GM18502 (cell line): ENCODE measurements around the gene PLXNB3.
"Not testable (repeated sequence)": the region's sequence is repeated elsewhere in the genome, so short reads cannot be mapped to it uniquely, and the experiment has no call there.

Source experiments
- ATAC-seq: cut with Tn5 transposase; IDR thresholded peaks from one replicate; pipeline ENCODE4 v1.9.1; 2021; ENCODE audit warnings: mild to moderate bottlenecking; ENCODE audit not compliant: unreplicated experiment, poor library complexity

Gene PLXNB3

GRCh38 chrX:153806999-153807575, 43.0 kb downstream of the PLXNB3 start:
- ATAC-seq = no peak

GRCh38 chrX:153807976-153808375, 43.9 kb downstream of the PLXNB3 start:
- ATAC-seq = no peak

- no peak for ATAC-seq
These were observed 48.2 kb downstream of the PLXNB3 start for GRCh38 chrX:153812220-153812619.

DNA sequence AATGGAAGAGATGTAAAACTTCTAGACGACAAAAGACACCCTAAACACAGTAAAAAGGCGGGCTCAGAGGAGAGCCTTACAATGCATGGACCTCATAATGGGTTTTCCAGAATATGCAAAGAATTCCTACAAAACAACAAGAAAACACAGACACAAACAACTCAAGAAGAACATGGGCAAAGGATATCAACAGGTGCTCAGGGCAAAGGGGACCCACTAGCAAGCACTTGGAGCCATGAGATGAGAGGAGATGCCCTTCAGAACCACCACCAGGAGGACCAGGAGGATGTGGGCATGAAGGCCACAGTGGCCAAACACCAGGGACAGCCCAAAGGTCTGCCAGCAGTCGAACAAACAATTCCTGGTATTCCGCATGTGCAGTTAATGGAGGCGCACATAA, 49.1 kb downstream of the PLXNB3 start:
- no peak for ATAC-seq

DNA sequence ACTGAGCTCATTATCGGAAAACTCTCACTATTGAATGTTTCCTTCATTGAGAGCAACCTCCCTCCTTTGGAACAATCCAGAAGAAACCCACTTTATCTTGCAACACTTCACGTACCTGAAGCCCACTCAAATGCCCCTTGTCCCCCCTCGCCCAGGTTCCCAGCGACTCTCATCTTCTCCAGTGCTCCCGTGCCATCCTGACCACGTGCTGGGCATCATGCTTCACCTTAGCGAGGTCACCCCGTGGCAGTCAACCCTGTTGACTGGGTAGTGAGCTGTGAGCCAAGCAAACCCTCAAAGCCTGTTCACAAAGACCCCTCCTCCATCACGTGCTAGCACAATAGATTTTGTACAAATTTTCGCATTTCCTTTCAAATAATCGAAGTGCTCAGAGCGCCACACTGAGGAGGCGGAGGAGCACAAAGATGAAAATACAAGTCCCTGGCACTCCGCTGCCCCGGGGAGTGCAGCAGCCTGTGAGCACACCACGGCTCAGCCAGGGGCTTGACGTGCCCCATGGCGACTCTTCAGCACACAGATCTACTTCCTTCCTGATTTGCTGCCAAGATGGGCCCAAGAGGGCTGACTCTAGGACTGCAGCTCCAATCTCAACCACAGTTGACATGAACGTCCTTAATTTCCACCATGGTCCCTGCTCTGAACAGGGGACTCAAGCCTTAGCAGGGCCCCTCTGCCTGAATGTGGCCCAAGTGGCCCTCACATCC, 50.7 kb downstream of the PLXNB3 start:
- ATAC-seq = no peak

DNA sequence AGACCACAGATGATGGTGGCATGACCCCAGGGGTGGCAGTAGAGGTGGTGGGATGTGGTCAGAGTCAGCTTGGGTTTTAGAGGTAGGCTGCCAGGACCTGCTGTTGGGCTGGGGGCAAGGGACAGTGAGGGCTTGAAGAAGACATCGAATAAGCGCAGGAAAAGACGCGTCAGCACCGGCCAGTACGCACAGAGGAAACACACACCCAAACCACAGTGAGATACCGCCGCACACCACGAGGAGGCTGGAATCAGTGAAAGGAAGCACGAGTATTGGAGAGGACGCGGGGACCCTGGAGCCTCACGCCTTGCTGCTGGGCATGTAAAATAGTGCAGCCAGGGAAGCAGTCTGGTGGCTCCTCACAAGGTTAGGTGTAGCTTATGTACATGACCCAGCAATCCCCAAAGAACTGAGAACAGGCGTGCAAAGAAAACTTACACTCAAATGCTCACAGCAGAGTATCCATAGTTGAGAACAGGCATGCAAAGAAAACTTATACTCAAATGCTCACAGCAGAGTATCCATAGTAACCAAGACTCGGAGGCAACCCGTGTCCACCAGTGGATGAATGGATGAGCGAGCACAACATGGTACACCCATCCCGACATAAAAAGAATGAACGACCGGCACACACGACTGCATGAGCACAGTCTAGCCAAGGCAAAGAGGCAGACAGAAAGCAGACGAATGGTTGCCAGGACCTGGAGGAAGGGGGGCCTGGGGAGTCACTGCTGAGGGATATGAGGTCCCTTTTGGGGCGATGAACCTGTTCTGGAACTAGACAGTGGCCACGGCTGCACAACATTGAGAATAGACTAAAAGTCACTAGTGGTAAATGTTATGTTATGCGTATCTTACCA, 53.0 kb downstream of the PLXNB3 start:
- no peak for ATAC-seq

- not testable (repeated sequence) for ATAC-seq
These were observed 54.0 kb downstream of the PLXNB3 start for GRCh38 chrX:153818064-153818463.

DNA sequence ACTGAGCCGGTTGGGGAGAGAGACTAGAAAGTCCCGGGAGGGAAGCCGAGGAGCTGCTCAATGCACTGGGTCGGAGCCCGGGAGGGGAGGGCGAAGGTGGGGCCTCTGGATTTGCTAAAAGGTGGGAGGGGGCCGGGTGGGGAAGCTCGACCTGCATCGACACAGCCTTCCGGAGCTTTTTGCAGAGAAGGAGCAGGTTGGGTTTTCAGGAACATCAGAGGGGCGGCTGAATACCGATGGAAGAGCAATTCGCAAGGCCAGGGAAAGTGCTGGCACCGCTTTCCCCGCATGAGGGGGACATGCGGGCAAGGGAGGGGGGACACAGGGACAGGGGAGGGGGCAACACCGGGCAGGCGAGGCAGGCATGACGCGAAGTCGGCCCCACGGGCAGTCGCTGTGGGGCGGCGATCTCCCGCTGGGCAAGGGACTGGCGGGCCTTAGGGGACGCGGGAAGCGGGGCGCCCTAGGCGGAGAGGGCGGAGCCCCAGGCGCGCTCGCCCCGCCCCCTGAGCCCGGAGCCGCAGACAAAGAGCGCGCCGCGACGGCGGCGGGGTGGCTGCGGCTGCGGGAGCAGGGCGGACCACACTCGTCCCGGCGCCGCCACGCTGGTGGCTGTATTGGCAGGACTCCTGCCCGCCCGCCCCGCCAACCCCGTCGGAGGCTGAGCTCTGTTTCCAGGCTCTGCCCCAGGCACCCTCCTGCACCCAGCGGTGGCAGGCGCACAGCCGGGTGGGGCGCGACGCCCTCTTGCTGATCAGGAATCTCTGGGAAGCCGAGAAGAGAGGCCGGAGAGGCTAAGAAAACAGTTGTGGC, 54.7 kb downstream of the PLXNB3 start:
- ATAC-seq = no peak

GRCh38 chrX:153819384-153820040, 55.5 kb downstream of the PLXNB3 start:
- no peak for ATAC-seq

- ATAC-seq = no peak
These were observed 56.6 kb downstream of the PLXNB3 start for GRCh38 chrX:153820601-153821000.

DNA sequence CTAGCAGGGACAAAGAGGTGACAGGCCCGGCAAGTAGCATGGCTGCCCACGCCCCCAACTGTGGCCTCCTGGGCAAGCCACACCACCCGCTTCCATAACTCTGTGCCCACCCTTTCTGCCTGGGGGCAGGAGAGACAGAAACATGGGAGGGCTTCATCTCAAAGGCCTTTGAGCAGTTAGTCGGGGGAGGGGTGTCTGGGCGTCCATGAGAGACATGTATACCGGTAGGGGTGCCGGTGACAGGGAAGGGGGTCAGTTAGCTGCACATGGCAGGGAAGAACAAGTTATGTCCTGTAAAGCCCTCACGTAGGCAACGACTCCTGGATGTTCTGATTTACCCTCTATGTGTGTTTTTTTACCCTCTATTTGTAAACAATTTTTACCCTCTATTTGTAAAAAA, 57.0 kb downstream of the PLXNB3 start:
- ATAC-seq = no peak

DNA sequence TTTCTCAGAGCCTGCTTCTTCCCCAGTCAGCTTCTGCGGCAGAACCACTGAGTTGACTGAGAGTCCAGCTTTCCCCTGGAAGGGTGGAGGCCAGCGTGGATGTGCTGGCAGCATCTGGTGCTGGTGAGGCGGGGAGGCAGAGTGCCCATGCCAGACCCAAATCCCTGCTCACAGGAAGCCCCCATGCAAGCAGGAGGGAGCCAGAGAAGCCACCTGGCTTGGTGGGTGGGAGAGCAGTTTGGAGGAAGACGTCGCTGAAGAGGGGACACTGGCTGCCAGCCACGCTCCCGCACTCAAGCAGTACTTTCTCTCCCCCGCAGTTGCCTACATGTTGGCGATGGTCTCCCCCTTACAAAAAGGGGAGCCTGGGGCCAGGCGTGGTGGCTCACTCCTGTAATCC, 60.3 kb downstream of the PLXNB3 start:
- ATAC-seq = no peak

DNA sequence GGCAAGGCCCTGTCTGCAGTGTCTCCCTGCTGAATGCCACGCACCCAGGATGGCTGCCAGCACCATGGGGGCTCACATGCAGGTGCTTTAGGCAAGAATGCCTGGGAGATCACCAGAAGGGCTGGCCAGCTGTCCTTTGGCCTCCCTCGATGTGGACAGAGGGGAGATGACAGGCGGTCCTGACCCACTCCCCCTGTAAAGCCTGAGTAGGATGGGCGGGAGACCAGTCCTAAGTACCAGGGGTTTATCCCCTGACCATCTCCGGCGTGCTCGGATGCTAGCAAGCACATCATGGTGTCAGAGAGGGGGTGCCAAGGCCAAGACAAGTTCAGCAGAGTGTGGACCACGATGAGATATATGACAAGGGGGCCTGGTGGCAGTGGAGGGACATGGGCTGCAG, 61.0 kb downstream of the PLXNB3 start:
- no peak for ATAC-seq
